Head of caudate nucleus (tissue), 42 donors: ENCODE results near the gene UGT1A8.
"Not testable (repeated sequence)": the region's sequence is repeated elsewhere in the genome, so short reads cannot be mapped to it uniquely, and the experiment has no call there.

Source experiments
- DNase-seq, 42 donors: peaks; one replicate each; pipeline versions ENCODE4 v3.0.0 to v3.0.0-alpha.2; 2020 to 2021; ENCODE audit warnings: mixed read lengths in 7 of 42
- intact Hi-C: fragments of 100-400 bp; cut with DNase I; formaldehyde crosslinking; loops from one replicate; pipeline ENCODE4 v1.15.0; 2022

UGT1A8 gene

DNA sequence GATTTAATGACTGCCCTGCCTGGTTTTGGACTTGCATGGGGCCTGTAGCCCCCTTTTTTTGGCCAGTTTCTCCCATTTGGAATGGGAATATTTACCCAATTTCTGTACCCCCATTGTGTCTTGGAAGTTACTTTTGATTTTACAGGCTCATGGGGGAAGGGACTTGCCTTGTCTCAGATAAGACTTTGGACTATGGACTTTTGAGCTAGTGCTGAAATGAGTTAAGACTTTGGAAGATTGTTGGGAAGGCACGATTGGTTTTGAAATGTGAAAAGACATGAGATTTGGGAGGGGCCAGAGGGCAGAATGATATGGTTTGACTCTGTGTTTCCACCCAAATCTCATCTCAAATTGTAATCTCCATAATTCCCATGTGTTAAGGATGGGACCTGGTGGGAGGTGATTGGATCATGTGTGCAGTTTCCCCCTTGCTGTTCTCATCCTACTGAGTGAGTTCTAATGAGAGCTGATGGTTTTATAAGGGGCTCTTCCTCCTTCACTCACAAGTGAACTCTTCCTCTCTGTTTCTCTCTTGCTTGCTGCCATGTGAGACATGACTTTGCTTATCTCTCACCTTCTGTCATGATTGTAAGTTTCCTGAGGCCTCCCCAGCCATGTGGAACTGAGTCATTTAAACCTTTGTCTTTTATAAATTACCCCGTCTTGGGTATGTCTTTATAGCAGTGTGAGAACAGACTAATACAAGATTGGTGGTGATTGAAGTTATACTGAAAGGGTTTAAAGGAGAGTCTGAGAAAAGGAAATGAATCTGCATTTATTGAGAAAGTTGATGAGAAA lies 134.0 kb downstream of the UGT1A8 start:
- intact Hi-C loops: not testable (repeated sequence)

DNA sequence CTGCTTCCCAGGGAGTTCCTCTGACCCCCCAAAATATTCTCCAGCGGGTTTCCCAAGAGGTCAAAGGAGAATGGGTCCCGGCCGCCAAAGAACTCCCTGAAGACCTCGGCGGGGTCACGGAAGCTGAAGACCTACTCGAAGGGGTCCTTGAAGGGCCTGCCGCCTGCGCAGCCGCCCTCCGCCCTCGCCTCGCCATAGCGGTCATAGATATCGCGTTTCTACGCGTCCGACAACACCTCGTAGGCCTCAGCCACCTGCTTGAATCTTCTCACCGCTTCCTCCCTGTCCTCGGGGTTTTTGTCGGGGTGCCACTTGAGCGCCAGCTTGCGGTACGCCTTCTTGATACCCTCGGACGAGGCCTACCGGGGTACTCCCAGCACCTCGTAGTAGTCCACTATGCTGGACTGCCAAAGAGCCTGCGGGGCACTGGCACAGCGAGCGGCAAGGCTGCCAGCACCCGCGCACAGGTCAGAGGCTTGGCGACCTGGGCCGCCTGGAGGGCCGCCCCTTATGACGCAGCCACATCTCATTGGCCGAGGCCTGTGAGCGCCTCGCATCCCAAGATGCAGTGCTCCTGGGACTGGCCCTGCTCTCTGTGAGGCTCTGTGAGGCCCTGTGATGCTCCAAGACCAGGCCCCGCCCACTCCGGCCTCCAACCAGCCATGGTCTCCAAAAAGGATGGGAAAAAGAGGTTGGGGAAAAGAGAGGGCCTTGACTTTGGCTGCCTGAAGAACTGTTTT lies 137.6 kb downstream of the UGT1A8 start:
- DNase-seq: no peak
- intact Hi-C loops: no loop called here

More for the DNA sequence above, 134.0 kb downstream of the UGT1A8 start:
- DNase-seq: not testable (repeated sequence)

DNA sequence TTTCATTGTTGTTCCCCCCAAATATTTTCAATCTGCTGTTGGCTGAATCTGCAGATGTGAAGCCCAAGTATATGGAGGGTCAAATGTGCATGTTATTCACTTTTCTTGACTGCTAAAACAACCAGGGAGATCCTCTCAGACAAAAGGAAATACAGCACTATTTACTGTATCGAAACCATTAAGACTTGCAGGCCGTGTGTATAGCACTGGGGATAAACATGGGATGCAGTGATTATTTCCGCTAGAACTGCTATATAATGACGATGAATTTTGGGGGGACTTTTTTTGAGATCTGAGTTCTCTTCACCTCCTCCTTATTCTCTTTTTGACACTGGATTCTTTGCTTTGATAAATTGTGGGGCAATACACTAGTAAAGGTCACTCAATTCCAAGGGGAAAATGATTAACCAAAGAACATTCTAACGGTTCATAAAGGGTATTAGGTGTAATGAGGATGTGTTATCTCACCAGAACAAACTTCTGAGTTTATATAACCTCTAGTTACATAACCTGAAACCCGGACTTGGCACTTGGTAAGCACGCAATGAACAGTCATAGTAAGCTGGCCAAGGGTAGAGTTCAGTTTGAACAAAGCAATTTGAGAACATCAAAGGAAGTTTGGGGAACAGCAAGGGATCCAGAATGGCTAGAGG lies 139.1 kb downstream of the UGT1A8 start:
- DNase-seq: no peak
- intact Hi-C loops: no loop called here

DNA sequence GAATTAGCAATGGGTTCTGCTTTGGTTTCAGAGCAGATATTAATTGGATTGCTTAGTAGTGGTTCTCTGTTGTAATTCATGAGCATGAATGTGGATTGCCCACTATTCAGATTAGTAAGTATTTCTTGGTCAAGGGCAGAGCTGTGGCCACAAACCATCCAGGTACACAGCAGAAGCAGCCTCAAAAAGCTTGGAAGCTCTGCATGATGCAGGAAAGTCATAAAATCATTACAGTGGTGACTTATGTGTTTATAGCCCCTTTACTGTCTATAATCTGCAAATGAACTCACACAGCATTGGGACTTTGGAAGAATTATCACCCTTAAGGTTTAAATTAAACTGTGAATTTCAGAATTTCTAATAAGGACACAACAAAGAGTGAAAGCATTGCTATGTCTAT lies 140.7 kb downstream of the UGT1A8 start:
- DNase-seq: no peak
- intact Hi-C loops: no loop called here

DNA sequence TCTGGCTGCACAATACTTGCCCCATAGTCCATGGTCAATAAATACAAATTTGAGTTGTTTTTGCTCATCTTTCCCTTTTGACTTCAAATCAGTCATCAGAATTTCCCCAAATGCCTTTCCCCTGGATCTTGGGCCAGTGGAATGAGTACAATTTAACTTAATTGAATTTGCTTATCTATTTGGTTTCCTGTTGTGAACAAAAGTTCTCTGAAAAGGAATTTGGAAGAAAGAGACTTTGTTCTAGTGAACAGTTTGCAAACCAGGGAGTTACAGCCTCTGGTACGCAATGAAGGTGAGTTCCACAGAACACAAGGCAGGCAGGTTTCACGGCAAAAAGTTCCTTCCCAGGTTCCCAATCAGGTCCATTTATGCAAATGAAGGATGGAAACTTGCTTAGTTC lies 141.4 kb downstream of the UGT1A8 start:
- no peak for DNase-seq
- intact Hi-C loops: no loop called here

DNA sequence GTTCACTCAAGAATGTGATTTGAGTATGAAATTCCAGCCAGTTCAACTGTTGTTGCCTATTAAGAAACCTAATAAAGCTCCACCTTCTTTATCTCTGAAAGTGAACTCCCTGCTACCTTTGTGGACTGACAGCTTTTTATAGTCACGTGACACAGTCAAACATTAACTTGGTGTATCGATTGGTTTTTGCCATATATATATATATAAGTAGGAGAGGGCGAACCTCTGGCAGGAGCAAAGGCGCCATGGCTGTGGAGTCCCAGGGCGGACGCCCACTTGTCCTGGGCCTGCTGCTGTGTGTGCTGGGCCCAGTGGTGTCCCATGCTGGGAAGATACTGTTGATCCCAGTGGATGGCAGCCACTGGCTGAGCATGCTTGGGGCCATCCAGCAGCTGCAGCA lies 142.6 kb downstream of the UGT1A8 start, which contains the start of gene UGT1A1:
Gene UGT1A1 (plus strand): TSS at position 228 of the 400 bp plus-strand sequence. CDS start 18 bp downstream, at position 246.
- intact Hi-C loops: no loop called here
- DNase-seq: no peak

DNA sequence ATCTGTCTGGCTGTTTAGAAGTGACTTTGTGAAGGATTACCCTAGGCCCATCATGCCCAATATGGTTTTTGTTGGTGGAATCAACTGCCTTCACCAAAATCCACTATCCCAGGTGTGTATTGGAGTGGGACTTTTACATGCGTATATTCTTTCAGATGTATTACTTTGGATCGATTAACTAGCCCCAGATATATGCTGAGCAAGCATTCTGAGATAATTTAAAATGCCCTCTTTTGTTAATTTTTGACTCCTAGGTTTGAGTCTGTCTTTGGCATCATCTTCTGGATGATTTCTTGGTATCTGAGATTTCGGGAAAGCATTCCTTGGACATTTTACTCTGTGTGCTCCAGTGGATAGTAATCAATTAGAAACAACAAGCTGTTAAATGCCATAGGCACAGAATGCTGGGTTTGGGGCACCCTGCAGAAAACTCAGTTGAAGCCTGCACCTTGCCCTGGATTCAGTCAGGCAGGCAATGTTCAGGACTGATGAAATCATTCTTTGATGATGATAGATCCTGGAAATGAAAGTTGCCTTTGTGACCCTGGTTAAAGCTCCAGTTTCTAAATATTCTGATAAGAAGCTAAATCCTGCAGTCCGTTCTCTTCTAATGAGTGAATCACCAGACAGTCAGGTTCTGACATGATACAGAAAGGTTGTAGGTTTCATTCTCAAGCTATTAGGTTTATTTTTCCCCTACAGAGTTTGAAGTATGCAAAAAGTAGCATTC lies 143.8 kb downstream of the UGT1A8 start:
- no peak for DNase-seq
- intact Hi-C loops: no loop called here

DNA sequence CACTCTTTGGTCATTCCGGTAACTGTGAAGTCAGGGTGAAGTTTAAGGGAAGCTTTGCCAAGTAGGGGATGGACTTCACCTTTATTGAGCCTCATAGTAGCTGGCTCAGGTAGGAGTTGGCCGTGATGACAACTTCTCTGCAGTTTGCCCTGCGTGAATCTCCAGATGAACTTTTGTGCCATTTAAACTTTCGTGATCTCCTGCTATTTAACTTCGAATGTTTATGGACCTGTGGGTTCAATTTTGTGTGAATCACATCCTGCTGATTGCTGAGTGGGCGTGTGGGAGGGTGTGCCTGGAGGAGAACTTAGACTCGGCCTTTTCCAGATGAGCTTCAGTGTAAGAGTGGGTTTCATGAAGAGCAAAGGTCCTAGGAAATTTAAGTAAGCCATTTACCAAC lies 146.8 kb downstream of the UGT1A8 start:
- no peak for DNase-seq
- intact Hi-C loops: no loop called here

DNA sequence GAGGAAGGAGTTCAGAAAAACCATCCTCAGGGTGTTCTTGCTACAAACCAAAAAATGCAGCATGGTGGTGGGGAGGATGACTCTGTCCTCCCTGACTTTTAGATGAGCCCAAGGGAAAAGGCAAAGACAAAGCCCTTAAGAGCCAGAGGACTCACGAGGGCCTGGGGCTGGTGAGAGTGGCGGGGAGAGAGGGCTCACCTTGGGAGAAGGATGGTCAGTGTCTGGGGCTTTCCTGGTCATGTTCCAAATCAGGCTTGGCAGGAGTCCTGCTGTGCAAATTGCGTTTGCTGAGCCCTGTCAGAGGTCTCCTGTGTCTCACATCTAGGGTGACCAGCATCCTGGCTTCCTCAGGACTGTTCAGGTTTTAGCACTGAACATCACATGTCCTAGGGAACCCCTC lies 147.3 kb downstream of the UGT1A8 start:
- no peak for DNase-seq
- intact Hi-C loops: no loop called here

DNA sequence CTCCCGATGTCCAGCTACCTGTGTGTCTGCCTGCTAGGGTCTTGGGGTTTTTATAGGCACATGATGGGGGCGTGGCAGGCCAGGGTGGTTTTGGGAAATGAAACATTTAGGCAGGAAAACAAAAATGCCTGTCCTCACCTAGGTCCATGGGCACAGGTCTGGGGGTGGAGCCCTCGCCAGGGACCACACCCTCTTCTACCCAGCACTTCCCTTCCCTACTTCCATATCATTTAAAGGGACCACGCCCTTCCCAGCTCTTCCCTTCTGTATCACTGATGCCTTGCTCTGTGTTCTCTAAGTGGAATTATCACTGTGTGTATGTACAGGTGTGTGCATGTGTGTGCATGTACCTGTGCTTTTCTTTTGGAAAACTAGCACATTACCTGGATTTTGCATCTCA lies 149.0 kb downstream of the UGT1A8 start:
- intact Hi-C loops: no loop called here
- DNase-seq: no peak

DNA sequence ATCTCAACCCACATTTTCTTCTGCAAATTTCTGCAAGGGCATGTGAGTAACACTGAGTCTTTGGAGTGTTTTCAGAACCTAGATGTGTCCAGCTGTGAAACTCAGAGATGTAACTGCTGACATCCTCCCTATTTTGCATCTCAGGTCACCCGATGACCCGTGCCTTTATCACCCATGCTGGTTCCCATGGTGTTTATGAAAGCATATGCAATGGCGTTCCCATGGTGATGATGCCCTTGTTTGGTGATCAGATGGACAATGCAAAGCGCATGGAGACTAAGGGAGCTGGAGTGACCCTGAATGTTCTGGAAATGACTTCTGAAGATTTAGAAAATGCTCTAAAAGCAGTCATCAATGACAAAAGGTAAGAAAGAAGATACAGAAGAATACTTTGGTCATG lies 150.6 kb downstream of the UGT1A8 start:
- DNase-seq: no peak
- intact Hi-C loops: no loop called here

DNA sequence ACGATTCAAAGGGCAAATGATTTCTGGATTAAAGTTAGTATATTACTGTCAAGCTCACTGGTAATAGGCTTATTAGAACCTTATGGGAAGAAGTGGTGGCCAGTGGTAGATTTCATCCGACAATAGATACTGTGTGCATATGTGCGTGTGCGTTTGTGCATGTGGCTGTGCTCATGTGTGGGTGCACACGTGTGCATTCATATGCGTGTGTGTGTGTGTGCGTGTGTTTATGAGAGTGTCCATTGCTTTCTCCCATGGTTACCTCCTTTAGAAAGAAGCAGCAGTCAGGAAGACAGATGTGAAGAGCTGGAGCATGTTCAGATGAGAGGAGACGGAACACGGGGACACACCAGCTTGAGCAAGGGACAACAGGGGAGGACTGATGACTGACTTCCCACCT lies 151.8 kb downstream of the UGT1A8 start:
- intact Hi-C loops: no loop called here
- no peak for DNase-seq

DNA sequence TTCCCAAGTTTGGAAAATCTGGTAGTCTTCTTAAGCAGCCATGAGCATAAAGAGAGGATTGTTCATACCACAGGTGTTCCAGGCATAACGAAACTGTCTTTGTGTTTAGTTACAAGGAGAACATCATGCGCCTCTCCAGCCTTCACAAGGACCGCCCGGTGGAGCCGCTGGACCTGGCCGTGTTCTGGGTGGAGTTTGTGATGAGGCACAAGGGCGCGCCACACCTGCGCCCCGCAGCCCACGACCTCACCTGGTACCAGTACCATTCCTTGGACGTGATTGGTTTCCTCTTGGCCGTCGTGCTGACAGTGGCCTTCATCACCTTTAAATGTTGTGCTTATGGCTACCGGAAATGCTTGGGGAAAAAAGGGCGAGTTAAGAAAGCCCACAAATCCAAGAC lies 154.7 kb downstream of the UGT1A8 start:
- intact Hi-C loops: no loop called here
- DNase-seq: no peak

DNA sequence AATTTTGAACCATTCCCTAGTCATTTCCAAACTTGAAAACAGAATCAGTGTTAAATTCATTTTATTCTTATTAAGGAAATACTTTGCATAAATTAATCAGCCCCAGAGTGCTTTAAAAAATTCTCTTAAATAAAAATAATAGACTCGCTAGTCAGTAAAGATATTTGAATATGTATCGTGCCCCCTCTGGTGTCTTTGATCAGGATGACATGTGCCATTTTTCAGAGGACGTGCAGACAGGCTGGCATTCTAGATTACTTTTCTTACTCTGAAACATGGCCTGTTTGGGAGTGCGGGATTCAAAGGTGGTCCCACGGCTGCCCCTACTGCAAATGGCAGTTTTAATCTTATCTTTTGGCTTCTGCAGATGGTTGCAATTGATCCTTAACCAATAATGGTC lies 155.2 kb downstream of the UGT1A8 start:
- intact Hi-C loops: no loop called here
- no peak for DNase-seq

DNA sequence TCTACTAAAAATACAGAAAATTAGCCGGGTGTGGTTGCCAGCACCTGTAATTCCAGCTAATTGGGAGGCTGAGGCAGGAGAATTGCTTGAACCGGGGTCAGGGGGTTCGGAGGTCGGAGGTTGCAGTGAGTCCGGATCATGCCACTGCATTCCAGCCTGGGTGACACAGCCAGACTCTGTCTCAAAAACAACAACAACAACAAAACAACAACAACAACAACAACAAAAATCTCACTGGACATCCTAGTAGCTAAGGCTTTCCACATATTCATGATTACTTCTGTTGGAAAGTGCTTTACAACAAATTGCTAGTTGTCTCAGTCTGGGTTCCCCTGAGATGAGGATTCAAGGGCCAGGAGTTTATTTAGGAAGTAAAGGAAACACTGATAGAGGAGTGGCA lies 156.4 kb downstream of the UGT1A8 start:
- intact Hi-C loops: no loop called here
- DNase-seq: peak in 1 of 42 donors; percentile 13

DNA sequence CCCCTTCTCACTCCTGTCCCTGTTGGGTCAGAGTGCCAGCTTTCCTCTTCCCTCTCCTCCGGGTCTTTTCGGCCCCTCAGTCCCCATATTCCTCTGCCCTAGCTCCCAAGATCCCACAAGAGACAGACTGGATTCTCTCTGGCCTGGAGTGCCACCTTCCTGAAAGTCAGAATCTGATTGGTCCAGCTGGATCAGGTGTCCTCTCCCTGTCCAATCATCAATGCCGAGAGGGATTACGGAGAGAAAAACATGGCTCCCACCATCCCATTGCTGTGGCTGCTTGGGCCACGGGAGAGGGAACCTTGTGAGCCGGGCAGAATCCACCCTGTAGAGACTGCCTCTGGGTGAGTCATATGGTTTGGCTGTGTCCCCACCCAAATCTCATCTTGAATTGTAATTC lies 158.0 kb downstream of the UGT1A8 start:
- intact Hi-C loops: no loop called here
- DNase-seq: no peak

DNA sequence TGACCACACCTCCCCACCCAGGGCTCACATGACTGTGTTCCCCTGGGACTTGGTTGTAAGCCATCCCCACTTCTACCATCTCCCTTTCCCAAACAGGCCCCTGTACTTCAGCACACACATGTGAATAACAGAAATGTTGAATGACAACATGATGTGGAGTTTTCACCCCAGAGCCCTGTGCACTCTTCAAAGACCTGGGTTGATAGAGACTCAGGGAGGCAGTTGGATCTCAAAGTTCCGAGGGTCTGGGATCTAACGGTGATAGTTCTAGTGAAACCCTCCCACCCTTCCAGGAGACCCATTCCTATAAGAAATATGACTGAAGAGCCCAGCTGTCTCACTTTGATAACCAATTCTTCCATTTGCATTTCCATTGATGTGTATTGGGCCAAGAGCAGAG lies 160.6 kb downstream of the UGT1A8 start, which contains the start of gene MROH2A:
Gene MROH2A (plus strand): TSS at position 301 of the 400 bp plus-strand sequence. CDS start 1,029 bp downstream, outside the sequence.
- DNase-seq: no peak
- intact Hi-C loops: no loop called here

DNA sequence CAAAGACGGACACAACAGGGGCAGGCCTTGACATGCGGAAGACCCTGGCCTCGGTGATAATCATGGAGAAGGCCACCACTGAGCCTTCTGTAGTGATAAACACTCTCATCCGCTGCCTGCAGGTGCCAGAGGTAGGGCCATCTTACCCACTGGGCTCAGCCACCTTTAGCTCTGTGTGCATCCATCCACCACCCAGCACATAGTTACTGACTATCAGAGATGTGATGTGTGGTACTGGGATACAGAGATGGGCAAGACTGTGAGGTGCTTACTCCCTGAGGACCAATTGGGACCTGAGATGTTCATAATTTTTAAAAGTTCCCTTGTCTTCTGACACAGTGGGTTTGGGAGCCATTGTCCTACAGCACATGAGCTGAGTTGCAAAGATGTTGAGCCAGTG lies 162.3 kb downstream of the UGT1A8 start:
- intact Hi-C loops: no loop called here

DNA sequence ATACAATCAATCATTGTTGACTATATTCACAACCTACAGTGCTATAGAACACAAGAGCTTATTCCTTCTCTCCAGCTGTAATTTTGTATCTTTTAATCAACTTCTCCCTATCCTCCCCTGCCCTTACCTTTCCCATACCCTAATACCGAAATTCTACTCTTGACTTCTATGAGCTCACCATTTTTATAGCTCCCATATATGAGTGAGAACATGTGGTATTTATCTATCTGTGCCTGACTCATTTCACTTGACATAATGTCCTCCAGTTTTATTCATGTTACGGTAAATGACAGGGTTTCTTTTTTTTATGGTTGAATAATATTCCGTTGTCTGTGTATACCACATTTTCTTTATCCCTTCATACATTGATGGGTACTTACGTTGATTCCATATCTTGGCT lies 163.3 kb downstream of the UGT1A8 start:
- intact Hi-C loops: no loop called here
- no peak for DNase-seq

More for the DNA sequence above, 162.3 kb downstream of the UGT1A8 start:
- no peak for DNase-seq
